Heart left ventricle (tissue), 13 donors: ENCODE measurements around the gene PPIF.

Experiments used
- CTCF ChIP-seq, 12 donors: fragments of 200-600 bp; sonication (generic) in 4 of 12; IDR thresholded peaks; one replicate each; pipeline versions ENCODE4 v1.5.0 to v1.8.0; 2018 to 2022; ENCODE audit warnings: antibody characterized with exemption in 12 of 12, mild to moderate bottlenecking in 5 of 12
- POLR2A ChIP-seq, 2 donors: fragments of 450-650 bp; IDR thresholded peaks; one replicate each; pipeline ENCODE4 v1.6.1; 2017; ENCODE audit warnings: antibody characterized with exemption in 2 of 2, mild to moderate bottlenecking in 2 of 2, moderate library complexity in 2 of 2
- donor health status: ischemic (EF 13 %, LVEDD 7.1; RV severe dilation, severe dysfunction).
- donor health status: DM: no; HTN: yes; CAD: no.
- donor health status: DM: no; HTN: no; CAD: no.
- donor health status: ischemic (EF 25% LVEDD 6.9; RV normal size, moderate dysfunction).
- donor health status: ischemic (EF 25% LVEDD 5.7; RV mildly dilated, moderate dysfunction).
- donor health status: ischemic (EF 35%, LVEDD 5.7; RV mildly dilated, moderate dysfunction).
- donor health status: nonischemic (EF 11% LVEDD 7.7; RV severe dilation, severe dysfunction).
- donor health status: DM: yes; HTN: yes; CAD: no.
- donor health status: PGD.
- donor health status: ischemic (EF 29% LVEDD 5.4; RV normal size, mild dysfunction).
- donor health status: nonischemic (EF 23%, LVEDD 6.1; RV moderate dilation, normal function).

- no peak for TF ChIP-seq CTCF (IDR thresholded peaks at IDR 0.05)
- no peak for TF ChIP-seq POLR2A (IDR thresholded peaks at IDR 0.05)
Measured at GRCh38 chr10:79323602-79324001, 23.7 kb upstream of the PPIF start.
